IMR-90 (cell line): ENCODE measurements around the gene SLC2A13. TPM values are rescaled to one million over a fixed set of nuclear protein-coding genes. Genes with fewer than 3 reads are reported as not detected.

Experiments used
- ATAC-seq: fragments of 200-7000 bp; cut with Tn5 transposase; 2 replicates; pipeline ENCODE4 v1.9.1; 2020; ENCODE audit warnings: low read depth, mild to moderate bottlenecking, moderate library complexity
- BruUV-seq: library from RNA; stranded (reverse); fragments of 400-500 nt; replicated peaks from 2 replicates; lab custom pipeline; 2021; lab: Mats Ljungman, UMichigan
- CTCF ChIA-PET: fragments of 300-600 bp; formaldehyde crosslinking; extraction: SDS; loops from one replicate; lab custom pipeline; 2021; ENCODE audit warnings: antibody characterized with exemption; lab: Yijun Ruan, JAX
- POLR2A ChIA-PET: fragments of 300-600 bp; sonication (Branson Sonifier 250); formaldehyde crosslinking; loops from one replicate; lab custom pipeline; 2022; ENCODE audit warnings: antibody characterized with exemption; ENCODE audit not compliant: unreplicated experiment; lab: Charles Lee
- DNase-seq: peaks from one replicate; pipeline ENCODE4 v3.0.0; 2013
- H2AFZ ChIP-seq: replicated peaks from 2 replicates; pipeline ENCODE3; 2013; ENCODE audit warnings: low read length, mild to moderate bottlenecking; ENCODE audit not compliant: poor library complexity
- H2AK5ac ChIP-seq: 2 replicates; pipeline ENCODE4 v1.6.1; 2013; ENCODE audit warnings: low read depth, low read length, inconsistent platforms
- H2AK9ac ChIP-seq: replicated peaks from 2 replicates; pipeline ENCODE3; 2013; ENCODE audit warnings: mild to moderate bottlenecking, low read depth, low read length, moderate library complexity; ENCODE audit not compliant: poor library complexity
- H2BK120ac ChIP-seq: 2 replicates; pipeline ENCODE4 v1.6.1; 2013; ENCODE audit warnings: low read depth, low read length, inconsistent platforms
- H2BK15ac ChIP-seq: 3 replicates; pipeline ENCODE4 v1.6.1; 2013; ENCODE audit warnings: low read depth, low read length, inconsistent platforms
- H2BK20ac ChIP-seq: 2 replicates; pipeline ENCODE4 v1.6.1; 2013; ENCODE audit warnings: low read depth, mild to moderate bottlenecking, inconsistent platforms, low read length, moderate library complexity
- H2BK5ac ChIP-seq: 2 replicates; pipeline ENCODE4 v1.6.1; 2013; ENCODE audit warnings: mild to moderate bottlenecking, low read depth, low read length, inconsistent platforms; ENCODE audit not compliant: poor library complexity, severe bottlenecking
- H3K14ac ChIP-seq: replicated peaks from 2 replicates; pipeline ENCODE4 v1.6.1; 2013; ENCODE audit warnings: low read depth, low read length, inconsistent platforms
- H3K18ac ChIP-seq: 2 replicates; pipeline ENCODE4 v1.6.1; 2013; ENCODE audit warnings: low read depth, low read length, control low read depth
- H3K23ac ChIP-seq: 2 replicates; pipeline ENCODE4 v1.6.1; 2013; ENCODE audit warnings: low read depth, low read length, inconsistent platforms
- H3K27ac ChIP-seq: 2 replicates; pipeline ENCODE4 v1.5.1; 2013; ENCODE audit warnings: mild to moderate bottlenecking, control low read depth, low read length; ENCODE audit not compliant: insufficient read depth
- H3K27me3 ChIP-seq: 2 replicates; pipeline ENCODE4 v1.6.1; 2013; ENCODE audit warnings: low read length; ENCODE audit not compliant: control insufficient read depth, insufficient read depth
- H3K36me3 ChIP-seq: 2 replicates; pipeline ENCODE4 v1.6.1; 2013; ENCODE audit warnings: low read length, mixed read lengths; ENCODE audit not compliant: control insufficient read depth, insufficient read depth
- H3K4ac ChIP-seq: 2 replicates; pipeline ENCODE4 v1.6.1; 2013; ENCODE audit warnings: low read depth, low read length, inconsistent platforms
- H3K4me1 ChIP-seq: 2 replicates; pipeline ENCODE4 v1.6.1; 2013; ENCODE audit warnings: low read length, mixed read lengths; ENCODE audit not compliant: control insufficient read depth, insufficient read depth
- H3K4me2 ChIP-seq: 2 replicates; pipeline ENCODE4 v1.6.1; 2013; ENCODE audit warnings: low read depth, mild to moderate bottlenecking, control low read depth, low read length, moderate library complexity
- H3K4me3 ChIP-seq: 2 replicates; pipeline ENCODE4 v1.5.1; 2013; ENCODE audit warnings: low read depth, mild to moderate bottlenecking, control low read depth, low read length, moderate library complexity; ENCODE audit not compliant: insufficient read depth
- H3K56ac ChIP-seq: 2 replicates; pipeline ENCODE4 v1.6.1; 2013; ENCODE audit warnings: low read length, inconsistent platforms; ENCODE audit not compliant: insufficient read depth; ENCODE audit errors: extremely low read depth
- H3K79me1 ChIP-seq, 2 experiments: 2 replicates each; pipeline ENCODE4 v1.6.1; 2013; ENCODE audit warnings: low read length in 2 of 2, inconsistent platforms in 1 of 2, low read depth in 1 of 2
- H3K9ac ChIP-seq: 2 replicates; pipeline ENCODE4 v1.6.1; 2013; ENCODE audit warnings: low read depth, low read length, control low read depth
- H3K9me1 ChIP-seq: 2 replicates; pipeline ENCODE4 v1.6.1; 2013; ENCODE audit warnings: low read length, inconsistent platforms; ENCODE audit not compliant: insufficient read depth
- H3K9me3 ChIP-seq: 2 replicates; pipeline ENCODE4 v1.6.1; 2013; ENCODE audit warnings: low read length; ENCODE audit not compliant: control insufficient read depth, insufficient read depth
- H4K20me1 ChIP-seq: 2 replicates; pipeline ENCODE4 v1.6.1; 2013; ENCODE audit warnings: low read length, inconsistent platforms; ENCODE audit not compliant: insufficient read depth
- H4K5ac ChIP-seq: 2 replicates; pipeline ENCODE4 v1.6.1; 2013; ENCODE audit warnings: mild to moderate bottlenecking, low read depth, low read length, control low read depth
- H4K8ac ChIP-seq, 2 experiments: 2 replicates each; pipeline ENCODE4 v1.6.1; 2013; ENCODE audit warnings: low read depth in 2 of 2, low read length in 2 of 2, control low read depth in 1 of 2, inconsistent platforms in 1 of 2
- H4K91ac ChIP-seq: 2 replicates; pipeline ENCODE4 v1.6.1; 2013; ENCODE audit warnings: low read depth, low read length, inconsistent platforms; ENCODE audit not compliant: insufficient read depth
- BHLHE40 ChIP-seq: fragments of 150-350 bp; IDR thresholded peaks from 2 replicates; pipeline ENCODE4 v1.6.1; 2016; ENCODE audit warnings: mild to moderate bottlenecking, low read depth, low read length
- CEBPB ChIP-seq: IDR thresholded peaks from 2 replicates; pipeline ENCODE4 v1.6.1; 2012; ENCODE audit warnings: low read depth, low read length, improper control_type of control experiment
- CHD1 ChIP-seq: IDR thresholded peaks from 2 replicates; pipeline ENCODE4 v1.6.1; 2012; ENCODE audit warnings: low read depth, low read length, improper control_type of control experiment
- ELK1 ChIP-seq: fragments of 150-350 bp; IDR thresholded peaks from 2 replicates; pipeline ENCODE4 v1.6.1; 2016; ENCODE audit warnings: low read depth, mild to moderate bottlenecking, low read length, moderate library complexity, borderline replicate concordance
- MAFK ChIP-seq: IDR thresholded peaks from 2 replicates; pipeline ENCODE4 v1.6.1; 2012; ENCODE audit warnings: low read depth, low read length, improper control_type of control experiment
- MAZ ChIP-seq: IDR thresholded peaks from 2 replicates; pipeline ENCODE4 v1.6.1; 2012; ENCODE audit warnings: low read depth, mild to moderate bottlenecking, low read length, improper control_type of control experiment, moderate library complexity, borderline replicate concordance
- MXI1 ChIP-seq: IDR thresholded peaks from 2 replicates; pipeline ENCODE4 v1.6.1; 2012; ENCODE audit warnings: low read depth, mild to moderate bottlenecking, low read length, moderate library complexity, borderline replicate concordance
- NFE2L2 ChIP-seq: fragments of 150-350 bp; IDR thresholded peaks from 2 replicates; pipeline ENCODE4 v1.6.1; 2016; ENCODE audit warnings: low read depth, mild to moderate bottlenecking, low read length
- POLR2A ChIP-seq: IDR thresholded peaks from 2 replicates; pipeline ENCODE4 v1.6.1; 2012; ENCODE audit warnings: mild to moderate bottlenecking, low read depth, low read length
- RAD21 ChIP-seq: IDR thresholded peaks from 2 replicates; pipeline ENCODE4 v1.6.1; 2012; ENCODE audit warnings: low read length, improper control_type of control experiment
- RCOR1 ChIP-seq: IDR thresholded peaks from 2 replicates; pipeline ENCODE4 v1.6.1; 2012; ENCODE audit warnings: mild to moderate bottlenecking, low read length, improper control_type of control experiment; ENCODE audit not compliant: insufficient replicate concordance
- RFX5 ChIP-seq: IDR thresholded peaks from 2 replicates; pipeline ENCODE4 v1.8.0; 2012; ENCODE audit warnings: low read depth, mild to moderate bottlenecking, low read length, moderate library complexity
- SMC3 ChIP-seq: fragments of 150-350 bp; IDR thresholded peaks from 2 replicates; pipeline ENCODE4 v1.6.1; 2016; ENCODE audit warnings: low read depth, mild to moderate bottlenecking, antibody characterized with exemption, low read length, moderate library complexity
- WGBS, 2 experiments: methylation state at CpG; one replicate each; pipeline versions ENCODE4 v1.1.5 to v1.1.7; 2013; ENCODE audit warnings: missing lambda C conversion rate in 2 of 2; ENCODE audit not compliant: insufficient read length in 1 of 2; ENCODE audit errors: extremely low coverage in 2 of 2; 5-methylcytosine and 5-hydroxymethylcytosine counted together
- dilution Hi-C: fragments of 300-500 bp; cut with HindIII; formaldehyde crosslinking; loops from one replicate; pipeline ENCODE4 v1.14.3; 2018; ENCODE audit warnings: low sequenced_read_pairs; ENCODE audit not compliant: unreplicated experiment
- in situ Hi-C: fragments of 300-500 bp; cut with MboI; formaldehyde crosslinking; loops from 3 replicates; pipeline ENCODE4 v1.14.3; 2019; ENCODE audit warnings: low sequenced_read_pairs, inconsistent platforms, mixed read lengths
- intact Hi-C: fragments of 100-400 bp; cut with micrococcal nuclease; formaldehyde crosslinking; loops from 2 replicates; pipeline ENCODE4 v1.10.0; 2022
- polyA plus RNA-seq, 3 experiments: library from polyadenylated mRNA; depleted of rRNA; stranded (reverse); fragments of >200 nt; gene quantifications; 2 replicates each; pipeline ENCODE4 v1.2.3, GENCODE V29; 2012; ENCODE audit warnings: low replicate concordance in 1 of 3
- total RNA-seq: library from RNA; depleted of rRNA; stranded (reverse); fragments of >200 nt; gene quantifications from 2 replicates; pipeline ENCODE4 v1.2.3, GENCODE V29; 2012
- TF ChIP-seq, protein P1 (sequence below): conservative IDR thresholded peaks from 2 replicates; pipeline ENCODE4 v1.5.1; 2012; ENCODE audit warnings: mild to moderate bottlenecking, low read depth, low read length, improper control_type of control experiment
- TF ChIP-seq, protein P2 (sequence below): fragments of 150-350 bp; IDR thresholded peaks from 2 replicates; pipeline ENCODE4 v1.6.1; 2017; ENCODE audit warnings: mild to moderate bottlenecking, antibody characterized with exemption, low read length, low read depth

The SLC2A13 gene
- total and polyA plus RNA-seq, 2 of the 4 experiments (the other 2 are of a cell fraction) = 1.5 to 3.9 TPM

DNA sequence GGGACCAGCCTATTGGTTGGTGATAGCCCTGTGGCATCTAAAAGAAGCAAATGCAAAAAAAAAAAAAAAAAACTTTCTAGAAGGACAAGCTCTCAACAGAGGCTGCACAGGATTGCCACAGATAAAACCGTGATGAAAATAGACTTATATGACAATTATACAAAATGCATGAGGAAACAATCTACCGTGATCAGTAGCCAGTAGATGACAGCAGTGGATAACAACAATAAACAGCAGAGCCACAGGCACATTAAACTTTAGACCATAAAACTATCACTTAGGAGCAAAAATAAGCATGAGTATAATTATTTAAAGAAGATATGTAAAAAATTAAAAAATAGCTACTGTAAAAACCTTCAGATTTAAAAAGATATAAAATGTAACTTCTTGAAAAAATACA lies 302.7 kb downstream of the SLC2A13 start:
- Histone ChIP-seq H2BK5ac (no peak overlapping the region), H3K9me3 (no peaks in the 10 kb centered on the region), H3K27ac (no peak overlapping the region), H3K36me3 (no peaks in the 10 kb centered on the region), H3K14ac (no peak overlapping the region), H3K4me1 (no peaks in the 10 kb centered on the region), H3K4me2 (no peak overlapping the region), H3K9ac (no peak overlapping the region), H3K56ac (no peak overlapping the region), H3K27me3 (no peaks in the 10 kb centered on the region), H2BK120ac (no peak overlapping the region), H4K8ac (no peak overlapping the region), H3K4me3 (no peak overlapping the region), H3K18ac (no peak overlapping the region), H2BK20ac (no peak overlapping the region), H2AK5ac (no peak overlapping the region), H3K4ac (no peak overlapping the region), H3K23ac (no peak overlapping the region), H2AK9ac (no peak overlapping the region), H2AFZ (no peak overlapping the region), H4K5ac (no peak overlapping the region), H3K79me1 (no peaks in the 10 kb centered on the region), H4K91ac (no peak overlapping the region), H3K9me1 (no peaks in the 10 kb centered on the region), H4K20me1 (no peaks in the 10 kb centered on the region), H2BK15ac (no peak overlapping the region)
- DNase-seq = no peak
- TF ChIP-seq MAFK (no peak), RFX5 (no peak), RCOR1 (no peak), MXI1 (no peak), ELK1 (no peak), BHLHE40 (no peak), CEBPB (no peak), MAZ (no peak), SMC3 (no peak), POLR2A (no peak), NFE2L2 (no peak), RAD21 (no peak), CHD1 (no peak)
- TF ChIP-seq, protein P1, sequence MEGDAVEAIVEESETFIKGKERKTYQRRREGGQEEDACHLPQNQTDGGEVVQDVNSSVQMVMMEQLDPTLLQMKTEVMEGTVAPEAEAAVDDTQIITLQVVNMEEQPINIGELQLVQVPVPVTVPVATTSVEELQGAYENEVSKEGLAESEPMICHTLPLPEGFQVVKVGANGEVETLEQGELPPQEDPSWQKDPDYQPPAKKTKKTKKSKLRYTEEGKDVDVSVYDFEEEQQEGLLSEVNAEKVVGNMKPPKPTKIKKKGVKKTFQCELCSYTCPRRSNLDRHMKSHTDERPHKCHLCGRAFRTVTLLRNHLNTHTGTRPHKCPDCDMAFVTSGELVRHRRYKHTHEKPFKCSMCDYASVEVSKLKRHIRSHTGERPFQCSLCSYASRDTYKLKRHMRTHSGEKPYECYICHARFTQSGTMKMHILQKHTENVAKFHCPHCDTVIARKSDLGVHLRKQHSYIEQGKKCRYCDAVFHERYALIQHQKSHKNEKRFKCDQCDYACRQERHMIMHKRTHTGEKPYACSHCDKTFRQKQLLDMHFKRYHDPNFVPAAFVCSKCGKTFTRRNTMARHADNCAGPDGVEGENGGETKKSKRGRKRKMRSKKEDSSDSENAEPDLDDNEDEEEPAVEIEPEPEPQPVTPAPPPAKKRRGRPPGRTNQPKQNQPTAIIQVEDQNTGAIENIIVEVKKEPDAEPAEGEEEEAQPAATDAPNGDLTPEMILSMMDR = no peak
- TF ChIP-seq, protein P2, sequence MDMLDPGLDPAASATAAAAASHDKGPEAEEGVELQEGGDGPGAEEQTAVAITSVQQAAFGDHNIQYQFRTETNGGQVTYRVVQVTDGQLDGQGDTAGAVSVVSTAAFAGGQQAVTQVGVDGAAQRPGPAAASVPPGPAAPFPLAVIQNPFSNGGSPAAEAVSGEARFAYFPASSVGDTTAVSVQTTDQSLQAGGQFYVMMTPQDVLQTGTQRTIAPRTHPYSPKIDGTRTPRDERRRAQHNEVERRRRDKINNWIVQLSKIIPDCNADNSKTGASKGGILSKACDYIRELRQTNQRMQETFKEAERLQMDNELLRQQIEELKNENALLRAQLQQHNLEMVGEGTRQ = no peak
- no CpG with 5 or more reads among the region's 2 CpGs for WGBS, 2 experiments
- intact Hi-C loops = no loop called here
- in situ Hi-C loops = no loop called here
- no TSS peak for BruUV-seq
- ChIA-PET CTCF (no interaction called here), POLR2A (interaction anchor here (0.6 kb wide), 1 partner anchor 314 kb away, joined by 4 read pairs; no protein-coding TSS in a partner anchor)
- ATAC-seq = no peak
- dilution Hi-C loops = no loop called here
